A549 (cell line): ENCODE results near the gene TMEM125. TPM values are rescaled to one million over a fixed set of nuclear protein-coding genes. Genes with fewer than 3 reads are reported as not detected.

Experiments used
- ATAC-seq, 2 experiments: fragments of 200-7000 bp in 1 of 2; fragments of >200 bp in 1 of 2; cut with Nextera tagmentation in 1 of 2; cut with Tn5 transposase in 1 of 2; 3 replicates each; pipeline versions ENCODE4 v1.8.0 to v1.9.1; 2018 to 2020; ENCODE audit warnings: mild to moderate bottlenecking in 1 of 2, moderate library complexity in 1 of 2
- CTCF ChIA-PET: fragments of 300-600 bp; sonication (Branson Sonifier 250); formaldehyde crosslinking; extraction: SDS; loops from one replicate; lab custom pipeline; 2021; ENCODE audit warnings: antibody characterized with exemption, inconsistent platforms; lab: Yijun Ruan, JAX
- POLR2A ChIA-PET: fragments of 350-600 bp; formaldehyde crosslinking; extraction: SDS; loops from one replicate; lab custom pipeline; 2021; ENCODE audit warnings: antibody characterized with exemption, inconsistent platforms; lab: Yijun Ruan, JAX
- DNase-seq, 2 experiments: peaks; one replicate each; pipeline versions ENCODE4 v3.0.0 to v3.0.0-alpha.2; 2011 to 2016; ENCODE audit warnings: low read depth in 1 of 2, low spot score in 1 of 2
- FAIRE-seq: peaks from 2 replicates; lab custom pipeline; 2011; peaks lifted over from hg19 to GRCh38; lab: Jason Lieb, UNC
- H3K27ac ChIP-seq, 2 experiments: fragments of >200 bp; sonication (Bioruptor Twin); formaldehyde crosslinking; 3 replicates each; pipeline ENCODE4 v1.5.1; 2016 to 2017
- H3K4me1 ChIP-seq: fragments of >200 bp; sonication (Bioruptor Twin); formaldehyde crosslinking; 3 replicates; pipeline ENCODE4 v1.6.1; 2016
- H3K4me2 ChIP-seq: fragments of >200 bp; sonication (Bioruptor Twin); formaldehyde crosslinking; 3 replicates; pipeline ENCODE4 v1.6.1; 2016
- H3K4me3 ChIP-seq: fragments of >200 bp; sonication (Bioruptor Twin); formaldehyde crosslinking; 3 replicates; pipeline ENCODE4 v1.5.1; 2016
- H3K9me3 ChIP-seq: fragments of >200 bp; sonication (Bioruptor Twin); formaldehyde crosslinking; 3 replicates; pipeline ENCODE4 v1.6.1; 2016
- BHLHE40 ChIP-seq: IDR thresholded peaks from 2 replicates; pipeline ENCODE4 v1.6.1; 2012; ENCODE audit warnings: low read depth, low read length, inconsistent platforms
- CBX2 ChIP-seq: fragments of 200-600 bp; sonication (generic); IDR thresholded peaks from 2 replicates; pipeline ENCODE4 v1.6.1; 2016; ENCODE audit warnings: low read depth, mild to moderate bottlenecking, borderline replicate concordance
- CHD2 ChIP-seq: fragments of 150-350 bp; IDR thresholded peaks from 2 replicates; pipeline ENCODE4 v1.6.1; 2014; ENCODE audit warnings: low read length; ENCODE audit not compliant: partially characterized antibody
- CHD4 ChIP-seq: fragments of 200-600 bp; sonication (generic); IDR thresholded peaks from 2 replicates; pipeline ENCODE4 v1.6.1; 2016; ENCODE audit warnings: antibody characterized with exemption, mild to moderate bottlenecking, borderline replicate concordance
- EHMT2 ChIP-seq: fragments of 200-600 bp; sonication (generic); IDR thresholded peaks from 2 replicates; pipeline ENCODE4 v1.6.1; 2016; ENCODE audit warnings: antibody characterized with exemption, low read depth, mild to moderate bottlenecking, moderate library complexity
- EP300 ChIP-seq, 2 experiments: fragments of >200 bp; sonication (Bioruptor Twin); formaldehyde crosslinking; IDR thresholded peaks; 2 replicates in 1 of 2; 3 replicates in 1 of 2; pipeline ENCODE4 v1.6.1; 2016 to 2017
- ESRRA ChIP-seq: fragments of 150-350 bp; IDR thresholded peaks from 2 replicates; pipeline ENCODE4 v1.6.1; 2014; ENCODE audit warnings: mild to moderate bottlenecking, low read length, borderline replicate concordance
- FOSL2 ChIP-seq, 2 experiments: fragments of 450-650 bp in 1 of 2; fragments of >200 bp in 1 of 2; sonication (Bioruptor Twin) in 1 of 2; formaldehyde crosslinking; IDR thresholded peaks; 2 replicates each; pipeline versions ENCODE4 v1.5.0 to v1.6.1; 2016 to 2020; ENCODE audit warnings: mild to moderate bottlenecking in 1 of 2, moderate library complexity in 1 of 2
- FOXS1 ChIP-seq: fragments of 250-450 bp; sonication (Bioruptor Pico); IDR thresholded peaks from 2 replicates; pipeline ENCODE4 v1.5.0; 2020; ENCODE audit warnings: mild to moderate bottlenecking, moderate library complexity
- GATA3 ChIP-seq: IDR thresholded peaks from 2 replicates; pipeline ENCODE4 v1.6.1; 2012; ENCODE audit warnings: borderline replicate concordance
- HDAC2 ChIP-seq: fragments of 200-600 bp; sonication (generic); IDR thresholded peaks from 2 replicates; pipeline ENCODE4 v1.6.1; 2016
- HOXB13 ChIP-seq: fragments of 250-450 bp; sonication (Bioruptor Pico); IDR thresholded peaks from 2 replicates; pipeline ENCODE4 v1.5.0; 2020; ENCODE audit warnings: low read depth, mild to moderate bottlenecking, moderate library complexity
- HOXB5 ChIP-seq: fragments of 250-450 bp; sonication (Bioruptor Pico); IDR thresholded peaks from 2 replicates; pipeline ENCODE4 v1.5.0; 2020; ENCODE audit warnings: mild to moderate bottlenecking, moderate library complexity
- JUN ChIP-seq, 2 experiments: fragments of >200 bp; sonication (Bioruptor Twin); formaldehyde crosslinking; IDR thresholded peaks; 2 replicates in 1 of 2; 3 replicates in 1 of 2; pipeline ENCODE4 v1.6.1; 2016 to 2017
- KDM5A ChIP-seq: fragments of 200-600 bp; sonication (generic); IDR thresholded peaks from 2 replicates; pipeline ENCODE4 v1.6.1; 2016; ENCODE audit warnings: antibody characterized with exemption, mild to moderate bottlenecking
- NFE2L2 ChIP-seq: fragments of 150-350 bp; conservative IDR thresholded peaks from 2 replicates; pipeline ENCODE4 v1.6.1; 2014; ENCODE audit warnings: low read length
- NPAS2 ChIP-seq: fragments of 250-450 bp; sonication (Bioruptor Pico); IDR thresholded peaks from 2 replicates; pipeline ENCODE4 v1.8.0; 2022; ENCODE audit warnings: mild to moderate bottlenecking, moderate library complexity, borderline replicate concordance
- PHF8 ChIP-seq: fragments of 200-600 bp; sonication (generic); IDR thresholded peaks from 2 replicates; pipeline ENCODE4 v1.6.1; 2016; ENCODE audit warnings: low read depth, mild to moderate bottlenecking, antibody characterized with exemption, moderate library complexity, borderline replicate concordance
- RAD21 ChIP-seq, 2 experiments: fragments of >200 bp in 1 of 2; sonication (Bioruptor Twin) in 1 of 2; formaldehyde crosslinking in 1 of 2; IDR thresholded peaks in 1 of 2; conservative IDR thresholded peaks in 1 of 2; 2 replicates in 1 of 2; 3 replicates in 1 of 2; pipeline ENCODE4 v1.6.1; 2012 to 2018; ENCODE audit warnings: inconsistent platforms in 1 of 2
- RARB ChIP-seq: fragments of 250-450 bp; sonication (Bioruptor Pico); IDR thresholded peaks from 2 replicates; pipeline ENCODE4 v1.8.0; 2021; ENCODE audit warnings: mild to moderate bottlenecking, moderate library complexity
- RCOR1 ChIP-seq: fragments of 150-350 bp; IDR thresholded peaks from 2 replicates; pipeline ENCODE4 v1.6.1; 2014; ENCODE audit warnings: antibody characterized with exemption, low read length, low read depth
- RFX5 ChIP-seq: fragments of 450-650 bp; IDR thresholded peaks from 2 replicates; pipeline ENCODE4 v1.7.1; 2014; ENCODE audit warnings: antibody characterized with exemption, mild to moderate bottlenecking, moderate library complexity
- SREBF2 ChIP-seq: fragments of 450-650 bp; IDR thresholded peaks from 2 replicates; pipeline ENCODE4 v1.6.1; 2014; ENCODE audit warnings: mild to moderate bottlenecking, moderate library complexity
- TFCP2L1 ChIP-seq: fragments of 250-450 bp; sonication (Bioruptor Pico); IDR thresholded peaks from 2 replicates; pipeline ENCODE4 v1.5.0; 2021; ENCODE audit warnings: mild to moderate bottlenecking
- TP53 ChIP-seq: fragments of 250-450 bp; sonication (Bioruptor Pico); IDR thresholded peaks from 2 replicates; pipeline ENCODE4 v1.5.0; 2021; ENCODE audit warnings: mild to moderate bottlenecking, moderate library complexity
- ZNF302 ChIP-seq: fragments of 250-450 bp; sonication (Bioruptor Pico); IDR thresholded peaks from 2 replicates; pipeline ENCODE4 v1.9.0; 2021; ENCODE audit warnings: inconsistent platforms, mild to moderate bottlenecking, moderate library complexity
- WGBS: methylation state at CpG from one replicate; pipeline ENCODE4 v1.1.6; 2017; ENCODE audit errors: missing lambda C conversion rate; 5-methylcytosine and 5-hydroxymethylcytosine counted together
- polyA plus RNA-seq, 4 experiments: library from polyadenylated mRNA; depleted of rRNA in 3 of 4; stranded (reverse); fragments of >200 nt; fragmentation: RNase III in 1 of 4; extraction: RNeasy Plus Mini Kit Qiagen cat#74134 plus additional on column Dnase treatment in 1 of 4; gene quantifications; 2 replicates in 3 of 4; 3 replicates in 1 of 4; pipeline ENCODE4 v1.2.3, GENCODE V29; 2011 to 2017
- TF ChIP-seq, protein P1 (sequence below): fragments of 450-650 bp; IDR thresholded peaks from 2 replicates; pipeline ENCODE4 v1.6.1; 2014; ENCODE audit warnings: antibody characterized with exemption
- TF ChIP-seq, protein P2 (sequence below): IDR thresholded peaks from 2 replicates; pipeline ENCODE4 v1.6.1; 2012
- TF ChIP-seq, protein P3 (sequence below): IDR thresholded peaks from 2 replicates; pipeline ENCODE4 v1.6.1; 2012; ENCODE audit warnings: low read depth, borderline replicate concordance
- TF ChIP-seq, protein P4 (sequence below): fragments of 250-450 bp; sonication (Bioruptor Pico); IDR thresholded peaks from 2 replicates; pipeline ENCODE4 v1.5.0; 2020; ENCODE audit warnings: low read depth, mild to moderate bottlenecking, moderate library complexity
- TF ChIP-seq, protein P5 (sequence below): fragments of >200 bp; sonication (Bioruptor Twin); formaldehyde crosslinking; IDR thresholded peaks from 3 replicates; pipeline ENCODE4 v1.5.1; 2016

TMEM125 gene
- polyA plus RNA-seq, 2 of the 4 experiments (the other 2 are of a cell fraction) = not detected

DNA sequence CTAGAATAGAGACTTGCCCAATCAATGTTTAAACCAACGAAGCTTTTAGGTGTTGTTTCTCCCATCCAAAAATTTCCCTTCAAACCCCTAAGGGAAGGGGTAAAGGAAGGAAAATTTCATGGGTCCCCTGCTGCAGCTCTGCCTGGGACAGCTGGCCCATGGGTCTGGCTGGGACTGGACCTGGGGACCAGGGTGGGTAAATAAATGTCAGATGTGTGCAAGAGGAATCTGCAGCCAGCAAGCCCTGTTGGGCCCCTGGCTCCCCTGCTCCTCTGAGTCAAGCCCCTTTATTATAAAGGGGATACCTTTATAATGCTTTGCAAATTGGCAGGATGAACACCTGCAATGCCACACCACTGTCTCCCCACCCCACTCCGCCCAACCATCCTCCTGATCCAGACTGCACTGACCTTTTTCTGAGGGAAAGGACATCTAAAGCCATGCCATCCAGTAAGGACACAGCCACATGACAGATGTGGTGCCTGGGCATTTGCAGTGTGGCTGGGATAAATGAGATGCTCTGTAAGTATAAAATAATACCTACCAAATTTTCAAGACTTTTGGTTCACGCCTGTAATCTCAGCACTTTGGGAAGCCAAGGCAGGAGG lies 1.9 kb upstream of the TMEM125 start:
- ChIA-PET CTCF (no interaction called here), POLR2A (no interaction called here)
- Histone ChIP-seq H3K4me1 (no peaks in the 10 kb centered on the region), H3K4me2 (no peak overlapping the region), H3K9me3 (peaks cover 4% of the 10 kb centered on the region; the same call in 1 of the 3 replicates), H3K27ac (no peak overlapping the region), H3K4me3 (no peak overlapping the region)
- FAIRE-seq (no peak), ATAC-seq (no peak), DNase-seq (no peak)
- TF ChIP-seq HDAC2 (no peak), RAD21 (conservative IDR thresholded peaks at IDR 0.05 in 1 of 2, IDR thresholded peaks at IDR 0.05 in 1 of 2) (no peak), JUN (IDR thresholded peaks at IDR 0.05) (no peak), EP300 (IDR thresholded peaks at IDR 0.05) (no peak), EHMT2 (no peak), SREBF2 (no peak), TFCP2L1 (CRISPR knock-in tag) (no peak), NFE2L2 (no peak), FOXS1 (CRISPR knock-in tag) (no peak), RFX5 (no peak), HOXB13 (CRISPR knock-in tag) (no peak), FOSL2 (IDR thresholded peaks at IDR 0.05) (no peak), FOSL2 (CRISPR knock-in tag; IDR thresholded peaks at IDR 0.05) (no peak), BHLHE40 (no peak), RARB (no peak)
- TF ChIP-seq, protein P1, sequence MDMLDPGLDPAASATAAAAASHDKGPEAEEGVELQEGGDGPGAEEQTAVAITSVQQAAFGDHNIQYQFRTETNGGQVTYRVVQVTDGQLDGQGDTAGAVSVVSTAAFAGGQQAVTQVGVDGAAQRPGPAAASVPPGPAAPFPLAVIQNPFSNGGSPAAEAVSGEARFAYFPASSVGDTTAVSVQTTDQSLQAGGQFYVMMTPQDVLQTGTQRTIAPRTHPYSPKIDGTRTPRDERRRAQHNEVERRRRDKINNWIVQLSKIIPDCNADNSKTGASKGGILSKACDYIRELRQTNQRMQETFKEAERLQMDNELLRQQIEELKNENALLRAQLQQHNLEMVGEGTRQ = no peak
- TF ChIP-seq, protein P2, sequence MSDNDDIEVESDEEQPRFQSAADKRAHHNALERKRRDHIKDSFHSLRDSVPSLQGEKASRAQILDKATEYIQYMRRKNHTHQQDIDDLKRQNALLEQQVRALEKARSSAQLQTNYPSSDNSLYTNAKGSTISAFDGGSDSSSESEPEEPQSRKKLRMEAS = no peak
- 62% methylated on average over 3 of the region's 3 CpGs for WGBS

DNA sequence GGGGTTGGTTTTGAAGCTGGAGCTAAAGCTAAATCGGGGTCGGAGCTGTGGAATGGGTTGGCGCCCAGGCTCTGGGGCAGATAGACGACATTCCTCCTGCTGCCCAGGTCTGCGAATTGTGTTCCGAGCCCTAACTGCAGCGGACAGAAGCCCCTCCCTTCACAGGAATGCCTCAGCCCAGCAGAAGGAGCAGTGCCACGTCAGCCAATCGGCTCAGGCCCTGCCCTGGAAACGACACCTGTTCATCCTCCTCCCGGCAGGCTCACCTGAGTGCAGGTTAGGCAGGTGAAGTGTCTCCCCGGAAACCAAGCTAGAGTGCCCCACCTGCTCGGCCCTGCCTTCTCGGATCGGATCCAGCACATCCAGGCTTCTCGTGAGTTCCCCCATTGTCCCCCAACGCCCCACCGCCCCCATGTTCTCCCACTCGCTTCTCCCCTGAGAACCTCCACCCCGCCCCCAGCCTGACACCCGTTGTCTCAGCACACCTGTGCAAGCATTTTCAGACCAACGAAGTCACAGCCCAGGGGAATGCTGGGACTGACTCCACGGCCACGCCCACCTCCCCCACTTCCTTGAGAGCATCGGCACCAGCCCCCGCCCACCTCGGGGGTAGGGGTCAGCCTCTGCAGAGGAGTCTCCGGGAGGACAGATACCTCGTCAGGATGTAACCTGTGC lies 775 bp downstream of the TMEM125 start:
- FAIRE-seq = no peak
- no peak overlapping the region for H3K27ac ChIP-seq
- ChIA-PET CTCF (no interaction called here), POLR2A (no interaction called here)
- H3K4me2 ChIP-seq = no peak overlapping the region
- no peak overlapping the region for H3K4me3 ChIP-seq
- WGBS = 63% methylated on average over 18 of the region's 29 CpGs
- DNase-seq = no peak
- no peaks in the 10 kb centered on the region for H3K4me1 ChIP-seq
- H3K9me3 ChIP-seq = no peaks in the 10 kb centered on the region
- TF ChIP-seq RCOR1 (no peak), HOXB5 (CRISPR knock-in tag) (no peak), CHD4 (no peak), PHF8 (no peak), ZNF302 (CRISPR knock-in tag) (no peak), KDM5A (no peak), NFE2L2 (no peak), NPAS2 (CRISPR knock-in tag) (no peak), CBX2 (no peak), CHD2 (no peak), GATA3 (no peak), TP53 (CRISPR knock-in tag) (no peak), ESRRA (no peak), EP300 (IDR thresholded peaks at IDR 0.05) (no peak)
- TF ChIP-seq, protein P3, sequence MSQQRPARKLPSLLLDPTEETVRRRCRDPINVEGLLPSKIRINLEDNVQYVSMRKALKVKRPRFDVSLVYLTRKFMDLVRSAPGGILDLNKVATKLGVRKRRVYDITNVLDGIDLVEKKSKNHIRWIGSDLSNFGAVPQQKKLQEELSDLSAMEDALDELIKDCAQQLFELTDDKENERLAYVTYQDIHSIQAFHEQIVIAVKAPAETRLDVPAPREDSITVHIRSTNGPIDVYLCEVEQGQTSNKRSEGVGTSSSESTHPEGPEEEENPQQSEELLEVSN = no peak
- TF ChIP-seq, protein P4, sequence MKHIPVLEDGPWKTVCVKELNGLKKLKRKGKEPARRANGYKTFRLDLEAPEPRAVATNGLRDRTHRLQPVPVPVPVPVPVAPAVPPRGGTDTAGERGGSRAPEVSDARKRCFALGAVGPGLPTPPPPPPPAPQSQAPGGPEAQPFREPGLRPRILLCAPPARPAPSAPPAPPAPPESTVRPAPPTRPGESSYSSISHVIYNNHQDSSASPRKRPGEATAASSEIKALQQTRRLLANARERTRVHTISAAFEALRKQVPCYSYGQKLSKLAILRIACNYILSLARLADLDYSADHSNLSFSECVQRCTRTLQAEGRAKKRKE (CRISPR knock-in tag) = no peak
- TF ChIP-seq, protein P5, sequence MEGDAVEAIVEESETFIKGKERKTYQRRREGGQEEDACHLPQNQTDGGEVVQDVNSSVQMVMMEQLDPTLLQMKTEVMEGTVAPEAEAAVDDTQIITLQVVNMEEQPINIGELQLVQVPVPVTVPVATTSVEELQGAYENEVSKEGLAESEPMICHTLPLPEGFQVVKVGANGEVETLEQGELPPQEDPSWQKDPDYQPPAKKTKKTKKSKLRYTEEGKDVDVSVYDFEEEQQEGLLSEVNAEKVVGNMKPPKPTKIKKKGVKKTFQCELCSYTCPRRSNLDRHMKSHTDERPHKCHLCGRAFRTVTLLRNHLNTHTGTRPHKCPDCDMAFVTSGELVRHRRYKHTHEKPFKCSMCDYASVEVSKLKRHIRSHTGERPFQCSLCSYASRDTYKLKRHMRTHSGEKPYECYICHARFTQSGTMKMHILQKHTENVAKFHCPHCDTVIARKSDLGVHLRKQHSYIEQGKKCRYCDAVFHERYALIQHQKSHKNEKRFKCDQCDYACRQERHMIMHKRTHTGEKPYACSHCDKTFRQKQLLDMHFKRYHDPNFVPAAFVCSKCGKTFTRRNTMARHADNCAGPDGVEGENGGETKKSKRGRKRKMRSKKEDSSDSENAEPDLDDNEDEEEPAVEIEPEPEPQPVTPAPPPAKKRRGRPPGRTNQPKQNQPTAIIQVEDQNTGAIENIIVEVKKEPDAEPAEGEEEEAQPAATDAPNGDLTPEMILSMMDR = no peak
- no peak for ATAC-seq
